Adrenal gland (tissue), 5 donors: Measurements from ENCODE around the gene FGGY.

ENCODE experiments used
- POLR2A ChIP-seq, 2 donors: fragments of 450-650 bp; IDR thresholded peaks; one replicate each; pipeline ENCODE4 v1.6.1; 2017; ENCODE audit warnings: antibody characterized with exemption in 2 of 2, mild to moderate bottlenecking in 2 of 2, moderate library complexity in 1 of 2
- TF ChIP-seq, protein P1 (sequence below), 6 experiments: fragments of 450-650 bp in 4 of 6; fragments of 200-600 bp in 2 of 6; sonication (generic) in 1 of 6; IDR thresholded peaks; 1 replicate in 5 of 6; 2 replicates in 1 of 6; pipeline versions ENCODE4 v1.5.1 to v1.8.0; 2016 to 2021; ENCODE audit warnings: antibody characterized with exemption in 6 of 6, mild to moderate bottlenecking in 2 of 6, moderate library complexity in 1 of 6
- donor health status: DM: no; HTN: no; CAD: no.

DNA sequence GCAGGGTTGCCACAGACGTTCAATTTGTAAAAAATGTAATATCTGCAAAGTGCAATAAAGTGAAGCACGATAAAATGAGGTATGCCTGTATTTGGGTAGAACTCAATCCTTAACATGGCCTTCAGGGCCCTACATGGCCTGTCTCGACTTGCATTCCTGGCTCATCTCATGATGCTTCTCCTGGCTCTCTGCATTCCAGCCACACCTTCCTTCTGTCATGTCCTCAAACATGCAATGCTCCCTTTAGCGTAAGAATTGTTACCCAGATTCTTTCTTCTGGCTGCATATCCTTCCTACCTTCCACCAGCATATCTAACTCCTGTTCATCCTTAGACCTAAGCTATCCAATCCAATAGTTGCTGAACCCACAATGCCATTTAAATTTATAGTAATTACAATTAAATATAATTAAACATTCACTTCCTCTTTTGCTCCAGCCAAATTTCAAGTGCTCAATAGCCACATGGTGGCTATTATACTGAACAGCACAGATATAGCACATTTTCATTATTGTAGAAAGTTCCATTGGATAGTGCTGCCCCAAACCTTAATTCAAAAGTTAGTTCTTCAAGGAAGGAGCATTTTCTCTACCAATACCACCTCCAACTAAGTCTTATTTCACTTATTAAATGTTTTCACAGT lies 32.6 kb downstream of the FGGY start:
- TF ChIP-seq, protein P1, sequence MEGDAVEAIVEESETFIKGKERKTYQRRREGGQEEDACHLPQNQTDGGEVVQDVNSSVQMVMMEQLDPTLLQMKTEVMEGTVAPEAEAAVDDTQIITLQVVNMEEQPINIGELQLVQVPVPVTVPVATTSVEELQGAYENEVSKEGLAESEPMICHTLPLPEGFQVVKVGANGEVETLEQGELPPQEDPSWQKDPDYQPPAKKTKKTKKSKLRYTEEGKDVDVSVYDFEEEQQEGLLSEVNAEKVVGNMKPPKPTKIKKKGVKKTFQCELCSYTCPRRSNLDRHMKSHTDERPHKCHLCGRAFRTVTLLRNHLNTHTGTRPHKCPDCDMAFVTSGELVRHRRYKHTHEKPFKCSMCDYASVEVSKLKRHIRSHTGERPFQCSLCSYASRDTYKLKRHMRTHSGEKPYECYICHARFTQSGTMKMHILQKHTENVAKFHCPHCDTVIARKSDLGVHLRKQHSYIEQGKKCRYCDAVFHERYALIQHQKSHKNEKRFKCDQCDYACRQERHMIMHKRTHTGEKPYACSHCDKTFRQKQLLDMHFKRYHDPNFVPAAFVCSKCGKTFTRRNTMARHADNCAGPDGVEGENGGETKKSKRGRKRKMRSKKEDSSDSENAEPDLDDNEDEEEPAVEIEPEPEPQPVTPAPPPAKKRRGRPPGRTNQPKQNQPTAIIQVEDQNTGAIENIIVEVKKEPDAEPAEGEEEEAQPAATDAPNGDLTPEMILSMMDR (IDR thresholded peaks at IDR 0.05), result no peak
- no peak for TF ChIP-seq POLR2A (IDR thresholded peaks at IDR 0.05)
